ENCODE measurements around the gene UBE2Q2. TPM values are rescaled to one million over a fixed set of nuclear protein-coding genes. Genes with fewer than 3 reads are reported as not detected.
"Not testable (repeated sequence)": the region's sequence is repeated elsewhere in the genome, so short reads cannot be mapped to it uniquely, and the experiment has no call there.

UBE2Q2 gene
- total RNA-seq, 1 donor from 2014 or later = 17.1 TPM

GRCh38 chr15:75864213-75865059, 21.2 kb downstream of the UBE2Q2 start:
- H3K4me3 Mint-ChIP-seq = no peak overlapping the region
- H3K27ac Mint-ChIP-seq = no peak overlapping the region
- intact Hi-C loops (cut with micrococcal nuclease) = no loop called here
- H3K9me3 Mint-ChIP-seq = no peaks in the 10 kb centered on the region
- H3K36me3 Mint-ChIP-seq (ENCODE audit: low read depth) = peaks cover 27% of the 10 kb centered on the region
- H3K27me3 Mint-ChIP-seq = no peaks in the 10 kb centered on the region
- H3K4me1 Mint-ChIP-seq = peaks cover 17% of the 10 kb centered on the region
- no peak for DNase-seq

GRCh38 chr15:75866045-75866444, 22.8 kb downstream of the UBE2Q2 start:
- intact Hi-C loops (cut with micrococcal nuclease); H3K9me3 Mint-ChIP-seq; DNase-seq; H3K27me3 Mint-ChIP-seq; H3K27ac Mint-ChIP-seq; H3K4me3 Mint-ChIP-seq: not testable (repeated sequence)
- Mint-ChIP-seq H3K4me1 (peaks cover 15% of the 10 kb centered on the region), H3K36me3 (ENCODE audit: low read depth) (peaks cover 29% of the 10 kb centered on the region)

- Mint-ChIP-seq H3K9me3 (no peaks in the 10 kb centered on the region), H3K27ac (no peak overlapping the region), H3K36me3 (ENCODE audit: low read depth) (peaks cover 27% of the 10 kb centered on the region), H3K4me1 (peaks cover 17% of the 10 kb centered on the region), H3K27me3 (no peaks in the 10 kb centered on the region), H3K4me3 (no peak overlapping the region)
- intact Hi-C loops (cut with micrococcal nuclease) = no loop called here
- DNase-seq = no peak
These were observed 23.7 kb downstream of the UBE2Q2 start for GRCh38 chr15:75866916-75867315.

GRCh38 chr15:75867449-75867848, 24.2 kb downstream of the UBE2Q2 start:
- Mint-ChIP-seq H3K27me3 (no peaks in the 10 kb centered on the region), H3K36me3 (ENCODE audit: low read depth) (peaks cover 27% of the 10 kb centered on the region), H3K4me1 (peaks cover 17% of the 10 kb centered on the region), H3K27ac (no peak overlapping the region), H3K9me3 (no peaks in the 10 kb centered on the region), H3K4me3 (no peak overlapping the region)
- intact Hi-C loops (cut with micrococcal nuclease) = no loop called here
- DNase-seq = no peak

- no peaks in the 10 kb centered on the region for H3K9me3 Mint-ChIP-seq
- DNase-seq = no peak
- no peak overlapping the region for H3K4me3 Mint-ChIP-seq
- intact Hi-C loops (cut with micrococcal nuclease) = no loop called here
- H3K4me1 Mint-ChIP-seq = peaks cover 17% of the 10 kb centered on the region
- no peaks in the 10 kb centered on the region for H3K27me3 Mint-ChIP-seq
- H3K36me3 Mint-ChIP-seq (ENCODE audit: low read depth) = peaks cover 24% of the 10 kb centered on the region
- no peak overlapping the region for H3K27ac Mint-ChIP-seq
These were observed 24.8 kb downstream of the UBE2Q2 start for GRCh38 chr15:75868019-75868418.

GRCh38 chr15:75869446-75869845, 26.2 kb downstream of the UBE2Q2 start:
- DNase-seq = no peak
- intact Hi-C loops (cut with micrococcal nuclease) = no loop called here
- H3K36me3 Mint-ChIP-seq (ENCODE audit: low read depth) = peaks cover 34% of the 10 kb centered on the region
- H3K4me3 Mint-ChIP-seq = no peak overlapping the region
- H3K27ac Mint-ChIP-seq = no peak overlapping the region
- H3K9me3 Mint-ChIP-seq = no peaks in the 10 kb centered on the region
- no peaks in the 10 kb centered on the region for H3K27me3 Mint-ChIP-seq
- H3K4me1 Mint-ChIP-seq = peaks cover 26% of the 10 kb centered on the region

- H3K27ac Mint-ChIP-seq; H3K4me3 Mint-ChIP-seq; intact Hi-C loops (cut with micrococcal nuclease); DNase-seq; H3K27me3 Mint-ChIP-seq; H3K9me3 Mint-ChIP-seq: not testable (repeated sequence)
- Mint-ChIP-seq H3K36me3 (ENCODE audit: low read depth) (peaks cover 42% of the 10 kb centered on the region), H3K4me1 (peaks cover 23% of the 10 kb centered on the region)
These were observed 28.3 kb downstream of the UBE2Q2 start for GRCh38 chr15:75871589-75871988.

- H3K27me3 Mint-ChIP-seq = no peaks in the 10 kb centered on the region
- peaks cover 42% of the 10 kb centered on the region for H3K36me3 Mint-ChIP-seq (ENCODE audit: low read depth)
These were observed 29.2 kb downstream of the UBE2Q2 start for GRCh38 chr15:75872403-75872990.

GRCh38 chr15:75884041-75884440, 40.8 kb downstream of the UBE2Q2 start:
- H3K4me3 Mint-ChIP-seq = no peak overlapping the region
- peaks cover 37% of the 10 kb centered on the region for H3K36me3 Mint-ChIP-seq (ENCODE audit: low read depth)
- intact Hi-C loops (cut with micrococcal nuclease) = no loop called here
- H3K9me3 Mint-ChIP-seq = no peaks in the 10 kb centered on the region
- H3K4me1 Mint-ChIP-seq = peaks cover 5% of the 10 kb centered on the region
- H3K27me3 Mint-ChIP-seq = no peaks in the 10 kb centered on the region
- H3K27ac Mint-ChIP-seq = no peak overlapping the region
- no peak for DNase-seq

More at GRCh38 chr15:75872403-75872990, 29.2 kb downstream of the UBE2Q2 start:
- no peak overlapping the region for H3K4me3 Mint-ChIP-seq
- H3K4me1 Mint-ChIP-seq = peaks cover 15% of the 10 kb centered on the region
- intact Hi-C loops (cut with micrococcal nuclease) = no loop called here
- DNase-seq = no peak
- H3K27ac Mint-ChIP-seq = no peak overlapping the region
- H3K9me3 Mint-ChIP-seq = no peaks in the 10 kb centered on the region

GRCh38 chr15:75887178-75887577, 43.9 kb downstream of the UBE2Q2 start:
- peaks cover 32% of the 10 kb centered on the region for H3K36me3 Mint-ChIP-seq (ENCODE audit: low read depth)
- intact Hi-C loops (cut with micrococcal nuclease) = no loop called here
- no peak overlapping the region for H3K4me3 Mint-ChIP-seq
- DNase-seq = no peak
- H3K27ac Mint-ChIP-seq = no peak overlapping the region
- H3K4me1 Mint-ChIP-seq = peaks cover 10% of the 10 kb centered on the region
- H3K9me3 Mint-ChIP-seq = no peaks in the 10 kb centered on the region
- H3K27me3 Mint-ChIP-seq = no peaks in the 10 kb centered on the region

- Mint-ChIP-seq H3K36me3 (ENCODE audit: low read depth) (peaks cover 30% of the 10 kb centered on the region), H3K4me1 (peaks cover 10% of the 10 kb centered on the region), H3K4me3 (no peak overlapping the region), H3K9me3 (no peaks in the 10 kb centered on the region), H3K27me3 (no peaks in the 10 kb centered on the region), H3K27ac (peak overlapping the region; percentile 55)
- no peak for DNase-seq
- intact Hi-C loops (cut with micrococcal nuclease) = no loop called here
These were observed 48.6 kb downstream of the UBE2Q2 start for GRCh38 chr15:75891895-75892294.

- Mint-ChIP-seq H3K4me3 (no peak overlapping the region), H3K27ac (no peak overlapping the region), H3K36me3 (ENCODE audit: low read depth) (peaks cover 23% of the 10 kb centered on the region), H3K27me3 (no peaks in the 10 kb centered on the region), H3K4me1 (peaks cover 11% of the 10 kb centered on the region), H3K9me3 (no peaks in the 10 kb centered on the region)
- intact Hi-C loops (cut with micrococcal nuclease) = no loop called here
- no peak for DNase-seq
These were observed 52.5 kb downstream of the UBE2Q2 start for GRCh38 chr15:75895731-75896130.

- no peaks in the 10 kb centered on the region for H3K9me3 Mint-ChIP-seq
- H3K4me1 Mint-ChIP-seq = peaks cover 33% of the 10 kb centered on the region
- intact Hi-C loops (cut with micrococcal nuclease) = no loop called here
- H3K27me3 Mint-ChIP-seq = no peaks in the 10 kb centered on the region
- DNase-seq = no peak
- H3K36me3 Mint-ChIP-seq (ENCODE audit: low read depth) = peaks cover 25% of the 10 kb centered on the region
- H3K4me3 Mint-ChIP-seq = no peak overlapping the region
- no peak overlapping the region for H3K27ac Mint-ChIP-seq
These were observed 57.3 kb downstream of the UBE2Q2 start for GRCh38 chr15:75900577-75900976.

GRCh38 chr15:75902129-75902557, 58.9 kb downstream of the UBE2Q2 start:
- no peak overlapping the region for H3K27ac Mint-ChIP-seq
- no peaks in the 10 kb centered on the region for H3K9me3 Mint-ChIP-seq
- peaks cover 30% of the 10 kb centered on the region for H3K36me3 Mint-ChIP-seq (ENCODE audit: low read depth)
- peak overlapping the region; percentile 57 for H3K4me3 Mint-ChIP-seq
- intact Hi-C loops (cut with micrococcal nuclease) = loop anchor here (2.0 kb wide), 2 partner anchors 57 to 65 kb away; no protein-coding TSS in a partner anchor
- no peak for DNase-seq
- H3K4me1 Mint-ChIP-seq = peaks cover 38% of the 10 kb centered on the region
- no peaks in the 10 kb centered on the region for H3K27me3 Mint-ChIP-seq
